HG03460 (cell line): ENCODE results near the gene MYB.
"Not testable (repeated sequence)": the region's sequence is repeated elsewhere in the genome, so short reads cannot be mapped to it uniquely, and the experiment has no call there.

Source experiments
- ATAC-seq: cut with Tn5 transposase; IDR thresholded peaks from one replicate; pipeline ENCODE4 v1.9.1; 2021; ENCODE audit not compliant: unreplicated experiment

MYB gene

DNA sequence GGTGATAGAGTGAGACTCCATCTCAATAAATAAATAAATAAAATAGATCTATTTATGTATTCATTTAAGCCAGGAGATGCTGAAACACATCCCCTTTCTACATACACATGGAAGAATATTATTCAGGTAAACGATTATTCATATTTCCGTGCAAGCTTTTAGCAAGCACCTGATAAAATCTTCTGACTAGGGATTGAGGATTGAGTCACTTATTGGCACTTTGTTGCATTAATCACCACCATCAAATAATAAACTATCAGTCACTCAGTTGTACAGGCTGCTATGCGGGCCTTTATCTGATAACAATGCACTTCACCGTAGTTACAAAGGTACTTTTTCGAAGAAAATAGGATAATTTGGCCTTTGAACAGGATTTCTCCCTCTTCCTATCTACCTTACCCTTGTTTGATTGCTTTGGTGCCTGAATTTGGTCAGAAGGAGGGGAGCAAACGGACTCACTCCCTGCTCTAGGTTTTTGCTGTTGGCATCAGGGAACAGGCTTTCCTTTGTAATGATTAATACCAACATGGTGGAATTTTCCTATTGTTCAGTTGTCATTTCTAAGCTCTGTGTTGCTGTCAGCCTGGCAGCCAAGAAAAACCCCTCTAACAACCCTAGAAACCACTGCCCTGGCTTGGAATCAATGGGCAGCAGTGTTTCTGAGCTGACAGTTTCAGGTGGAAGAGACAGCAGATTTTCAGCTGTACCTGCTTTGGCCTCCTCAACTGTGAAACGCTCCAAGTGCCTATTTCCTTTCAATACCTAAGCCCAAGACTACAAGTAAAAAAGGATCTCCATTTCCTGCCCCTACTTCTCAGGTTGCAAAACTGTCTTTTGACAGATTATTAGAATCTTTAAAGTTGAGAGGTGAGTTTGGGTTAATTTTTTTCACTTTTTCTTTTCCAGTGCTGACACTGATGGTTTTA, 63.0 kb downstream of the MYB start:
- ATAC-seq, result no peak

DNA sequence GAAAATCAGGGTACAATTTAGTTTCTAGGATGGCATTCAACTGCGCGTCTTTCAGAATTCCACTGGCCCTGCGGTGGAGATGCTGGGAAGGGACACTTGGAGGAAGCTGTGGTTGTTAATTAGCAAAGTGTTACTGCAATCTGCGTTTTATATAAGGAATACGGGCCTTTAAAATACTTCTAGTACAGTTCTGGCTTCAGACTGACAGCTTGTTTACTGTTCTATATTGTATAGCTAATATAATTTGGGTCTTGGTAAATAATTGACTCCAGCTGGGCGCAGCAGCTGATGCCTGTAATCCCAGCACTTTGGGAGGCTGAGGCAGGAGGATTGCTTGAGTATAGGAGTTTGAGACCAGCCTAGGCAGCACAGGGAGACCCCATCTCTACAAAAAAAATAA, 63.7 kb downstream of the MYB start:
- ATAC-seq, result no peak

GRCh38 chr6:135246412-135247012, 65.4 kb downstream of the MYB start:
- ATAC-seq, result not testable (repeated sequence)

- no peak for ATAC-seq
These were observed 69.1 kb downstream of the MYB start for GRCh38 chr6:135250234-135250633.

DNA sequence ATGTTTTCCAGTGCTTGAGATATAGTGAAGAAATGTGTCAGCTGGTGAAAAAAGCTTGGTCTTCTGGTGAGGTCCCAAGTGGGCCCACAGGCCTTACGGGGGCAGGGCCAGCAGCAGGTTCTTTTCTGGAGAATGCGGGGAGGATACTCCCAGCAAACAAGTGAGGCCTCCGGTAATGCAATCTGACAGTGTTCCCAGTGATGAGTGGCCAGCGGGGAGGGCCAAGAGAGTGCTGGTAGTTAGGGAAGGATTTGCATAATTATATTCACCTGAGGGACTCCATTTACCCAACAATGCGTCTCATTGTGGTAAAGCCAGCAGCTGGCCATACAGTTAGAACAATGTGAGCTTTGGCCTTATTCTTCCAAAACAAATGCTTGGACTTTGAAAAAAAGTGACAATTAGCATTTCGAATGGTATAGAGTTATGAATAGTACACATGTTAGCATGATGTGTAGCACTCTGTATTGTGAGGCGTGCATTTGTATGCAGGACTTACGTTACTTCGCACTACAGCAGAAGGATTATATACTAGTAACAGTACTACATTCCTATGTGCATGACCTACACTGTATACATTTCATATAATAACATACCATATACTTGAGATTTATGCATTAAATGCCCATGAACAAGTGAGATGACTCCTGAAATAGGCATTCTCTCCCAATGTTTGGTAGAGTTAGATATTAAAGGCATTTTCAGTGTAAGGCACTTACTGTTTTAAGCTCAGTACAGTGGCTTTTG, 69.8 kb downstream of the MYB start:
- ATAC-seq, result no peak

- ATAC-seq, result no peak
These were observed 70.7 kb downstream of the MYB start for GRCh38 chr6:135251498-135252441.

DNA sequence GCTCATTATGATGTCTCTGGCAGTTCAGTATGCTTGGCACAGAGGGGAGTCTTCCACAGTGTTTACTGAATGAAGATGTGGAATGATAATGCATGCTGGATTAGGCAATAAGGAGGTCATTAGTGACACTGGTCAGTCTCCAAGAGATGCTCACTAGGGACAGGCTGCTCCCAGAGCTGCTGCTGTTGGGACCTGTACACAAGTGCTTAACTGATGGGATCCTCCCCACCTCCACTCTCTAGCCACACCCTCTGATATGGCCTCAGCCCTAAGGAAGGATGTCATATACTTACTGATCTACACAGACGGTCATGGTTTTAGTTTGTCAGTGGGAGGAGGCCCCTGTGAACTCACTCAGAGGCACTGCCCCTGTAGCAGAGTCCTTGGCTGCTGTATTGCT, 73.4 kb downstream of the MYB start:
- ATAC-seq, result no peak

GRCh38 chr6:135256866-135257265, 75.8 kb downstream of the MYB start:
- ATAC-seq, result no peak

DNA sequence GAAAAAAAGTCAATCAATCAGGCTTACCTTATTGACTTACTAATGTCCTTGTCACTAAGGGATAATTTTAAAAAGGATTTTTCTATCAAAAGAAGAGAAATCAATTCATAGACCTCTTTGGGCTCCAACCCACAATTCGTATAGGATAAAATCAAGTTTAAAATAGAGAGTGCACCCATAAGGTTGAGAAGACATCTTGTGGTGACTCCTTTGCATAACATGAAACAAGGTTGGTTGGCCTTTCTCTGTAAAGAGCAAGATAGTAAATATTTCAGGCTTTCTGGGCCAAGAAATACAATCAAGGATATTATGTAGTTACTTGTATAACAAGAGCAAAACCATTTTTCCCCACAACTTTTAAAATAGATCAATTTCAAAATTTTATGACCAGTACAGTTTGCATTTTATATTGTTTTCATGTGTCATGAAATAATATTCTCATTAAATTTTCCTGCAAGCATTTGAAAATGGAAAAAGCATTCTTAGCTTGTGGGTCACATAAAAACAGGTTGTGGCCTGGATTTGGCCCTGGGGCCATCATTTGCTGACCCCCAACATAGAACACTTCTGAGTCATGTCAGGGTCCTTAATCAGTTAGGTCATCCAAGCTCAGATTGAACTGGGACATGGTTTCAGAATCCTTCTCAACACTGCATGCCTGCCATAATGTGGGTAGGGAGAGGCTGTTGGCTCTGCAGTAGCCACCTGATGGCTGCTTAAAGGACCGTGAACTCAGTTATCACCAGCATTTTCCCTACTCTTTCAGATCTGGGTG, 76.7 kb downstream of the MYB start:
- ATAC-seq, result no peak

DNA sequence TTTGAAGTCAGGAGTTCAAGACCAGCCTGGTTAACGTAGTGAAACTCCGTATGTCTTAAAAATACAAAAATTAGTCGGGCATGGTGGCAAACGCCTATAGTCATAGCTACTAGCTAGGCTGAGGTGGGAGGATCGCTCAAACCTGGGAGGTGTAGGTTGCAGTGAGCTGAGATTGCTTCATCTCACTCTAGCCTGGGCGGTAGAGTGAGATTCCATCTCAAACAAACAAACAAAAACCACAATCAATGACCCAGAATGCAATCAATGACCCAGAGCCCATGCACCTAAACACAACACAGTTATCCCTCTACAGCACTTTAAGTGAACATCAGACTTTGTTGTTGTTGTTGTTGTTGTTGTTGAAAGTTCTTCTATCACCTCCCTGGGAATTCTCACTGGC, 77.9 kb downstream of the MYB start:
- ATAC-seq, result no peak

GRCh38 chr6:135260612-135261011, 79.5 kb downstream of the MYB start:
- ATAC-seq, result no peak

- no peak for ATAC-seq
These were observed 81.0 kb downstream of the MYB start for GRCh38 chr6:135261872-135262725.

- ATAC-seq, result no peak
These were observed 84.2 kb downstream of the MYB start for GRCh38 chr6:135265278-135265677.

- ATAC-seq, result no peak
These were observed 85.6 kb downstream of the MYB start for GRCh38 chr6:135266675-135267074.

DNA sequence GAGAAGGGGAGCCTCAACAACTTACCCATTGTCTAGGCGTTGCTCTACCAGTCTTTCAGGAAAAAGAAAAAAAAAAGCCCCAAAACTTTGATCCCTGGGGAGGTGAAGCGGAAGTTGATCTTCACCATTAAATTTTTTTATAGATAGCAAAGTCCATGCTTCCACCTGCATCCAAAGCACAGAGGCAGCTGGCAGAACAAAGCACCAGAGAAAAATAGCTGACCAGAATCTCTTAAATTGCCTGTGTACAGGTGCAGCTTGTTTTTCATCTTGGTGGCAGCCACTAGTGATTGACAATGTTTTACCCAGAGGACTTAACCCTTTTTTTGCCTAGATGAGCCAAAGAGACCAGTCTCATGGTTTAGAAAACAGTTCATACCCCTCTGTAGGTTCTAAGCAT, 86.0 kb downstream of the MYB start:
- no peak for ATAC-seq

DNA sequence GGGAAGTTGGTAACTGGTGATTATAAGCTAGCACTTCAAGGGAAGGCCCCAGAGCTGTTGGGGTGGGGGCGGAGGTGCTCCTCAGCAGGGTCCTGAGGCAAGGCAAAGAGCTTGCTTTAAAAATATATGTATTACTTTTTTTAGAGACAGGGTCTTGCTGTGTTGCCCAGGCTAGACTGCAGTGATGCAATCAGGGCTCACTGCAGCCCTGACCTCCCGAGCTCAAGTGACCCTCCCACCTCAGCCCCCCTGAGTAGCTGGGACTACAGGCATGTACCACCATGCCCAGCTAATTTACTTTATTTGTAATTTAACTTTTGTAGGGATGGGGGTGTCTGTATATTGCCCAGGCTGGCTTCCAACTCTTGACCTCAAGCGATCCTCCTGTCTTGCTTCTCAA, 87.2 kb downstream of the MYB start:
- no peak for ATAC-seq

DNA sequence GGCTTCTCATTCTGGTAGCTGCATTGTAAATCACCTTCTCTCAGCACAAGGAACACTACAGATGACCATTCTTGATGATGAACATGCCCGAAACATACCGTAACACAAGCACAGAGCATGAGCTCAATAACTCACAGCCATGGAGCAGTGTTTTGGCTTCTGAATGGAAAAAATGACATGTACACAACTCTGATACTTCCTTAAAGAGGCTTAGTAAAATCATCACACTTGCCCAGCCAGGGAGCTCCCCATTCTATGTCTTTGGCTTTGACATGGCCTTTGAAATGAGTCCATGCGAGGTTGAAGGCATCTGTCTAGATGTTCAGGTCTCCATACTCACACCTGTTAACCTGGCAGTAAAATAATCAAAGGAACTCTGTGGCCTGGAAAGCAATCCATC, 87.6 kb downstream of the MYB start:
- ATAC-seq, result no peak
